Tibial artery (tissue), 4 donors: ENCODE results near the gene CASP8AP2.

ENCODE experiments used
- DNase-seq, 2 donors: peaks; one replicate each; pipeline ENCODE4 v3.0.0-alpha.2; 2019
- H3K27ac ChIP-seq, 2 donors: fragments of 200-600 bp; sonication (generic) in 1 of 2; 1 replicate in 1 of 2; 2 replicates in 1 of 2; pipeline ENCODE4 v1.5.1; 2018 to 2019; ENCODE audit warnings: mild to moderate bottlenecking in 1 of 2
- H3K27me3 ChIP-seq, 2 donors: fragments of 200-600 bp; sonication (generic) in 1 of 2; one replicate each; pipeline versions ENCODE4 v1.5.1 to v1.6.0; 2016 to 2019
- H3K36me3 ChIP-seq, 3 donors: fragments of 200-600 bp; sonication (generic) in 2 of 3; one replicate each; pipeline ENCODE4 v1.5.1; 2016 to 2019; ENCODE audit warnings: mild to moderate bottlenecking in 2 of 3
- H3K4me1 ChIP-seq, 4 donors: fragments of 200-600 bp; sonication (generic) in 2 of 4; 1 replicate in 3 of 4; 2 replicates in 1 of 4; pipeline ENCODE4 v1.5.1; 2016 to 2019
- H3K4me3 ChIP-seq, 2 donors: fragments of 200-600 bp; sonication (generic) in 1 of 2; 1 replicate in 1 of 2; 2 replicates in 1 of 2; pipeline ENCODE4 v1.5.1; 2018 to 2019; ENCODE audit warnings: mild to moderate bottlenecking in 2 of 2
- H3K9me3 ChIP-seq, 3 donors: fragments of 200-600 bp; sonication (generic) in 1 of 3; one replicate each; pipeline ENCODE4 v1.5.1; 2016 to 2019
- intact Hi-C: fragments of 100-400 bp; cut with DNase I; formaldehyde crosslinking; loops from one replicate; pipeline ENCODE4 v1.15.0; 2023; ENCODE audit warnings: low total_unique reads
- TF ChIP-seq, protein P1 (sequence below), 2 experiments: fragments of 200-600 bp in 1 of 2; fragments of 450-650 bp in 1 of 2; IDR thresholded peaks; one replicate each; pipeline ENCODE4 v1.5.1; 2017 to 2019; ENCODE audit warnings: antibody characterized with exemption in 2 of 2, mild to moderate bottlenecking in 1 of 2, moderate library complexity in 1 of 2

Gene CASP8AP2

GRCh38 chr6:89862273-89862672 lies 32.6 kb downstream of the CASP8AP2 start:
- peaks cover 91 to 93% (median 93%) of the 10 kb centered on the region in 3 donors for H3K36me3 ChIP-seq
- TF ChIP-seq, protein P1, sequence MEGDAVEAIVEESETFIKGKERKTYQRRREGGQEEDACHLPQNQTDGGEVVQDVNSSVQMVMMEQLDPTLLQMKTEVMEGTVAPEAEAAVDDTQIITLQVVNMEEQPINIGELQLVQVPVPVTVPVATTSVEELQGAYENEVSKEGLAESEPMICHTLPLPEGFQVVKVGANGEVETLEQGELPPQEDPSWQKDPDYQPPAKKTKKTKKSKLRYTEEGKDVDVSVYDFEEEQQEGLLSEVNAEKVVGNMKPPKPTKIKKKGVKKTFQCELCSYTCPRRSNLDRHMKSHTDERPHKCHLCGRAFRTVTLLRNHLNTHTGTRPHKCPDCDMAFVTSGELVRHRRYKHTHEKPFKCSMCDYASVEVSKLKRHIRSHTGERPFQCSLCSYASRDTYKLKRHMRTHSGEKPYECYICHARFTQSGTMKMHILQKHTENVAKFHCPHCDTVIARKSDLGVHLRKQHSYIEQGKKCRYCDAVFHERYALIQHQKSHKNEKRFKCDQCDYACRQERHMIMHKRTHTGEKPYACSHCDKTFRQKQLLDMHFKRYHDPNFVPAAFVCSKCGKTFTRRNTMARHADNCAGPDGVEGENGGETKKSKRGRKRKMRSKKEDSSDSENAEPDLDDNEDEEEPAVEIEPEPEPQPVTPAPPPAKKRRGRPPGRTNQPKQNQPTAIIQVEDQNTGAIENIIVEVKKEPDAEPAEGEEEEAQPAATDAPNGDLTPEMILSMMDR (IDR thresholded peaks at IDR 0.05), result no peak

DNA sequence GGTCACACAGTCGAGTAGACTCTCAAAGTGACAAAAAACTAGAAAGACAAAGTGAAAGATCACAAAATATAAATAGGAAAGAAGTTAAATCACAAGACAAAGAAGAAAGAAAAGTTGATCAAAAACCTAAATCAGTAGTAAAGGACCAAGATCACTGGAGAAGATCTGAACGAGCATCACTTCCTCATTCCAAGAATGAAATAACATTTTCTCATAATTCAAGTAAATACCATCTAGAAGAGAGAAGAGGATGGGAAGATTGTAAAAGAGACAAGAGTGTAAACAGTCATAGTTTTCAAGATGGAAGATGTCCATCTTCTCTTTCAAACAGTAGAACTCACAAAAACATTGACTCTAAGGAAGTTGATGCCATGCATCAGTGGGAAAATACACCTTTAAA lies 33.0 kb downstream of the CASP8AP2 start:
- intact Hi-C loops, result no loop called here
- no peak overlapping the region for H3K27ac ChIP-seq
- no peak overlapping the region for H3K4me3 ChIP-seq
- TF ChIP-seq, protein P1 (IDR thresholded peaks at IDR 0.05), result no peak
- no peak for DNase-seq
- no peaks in the 10 kb centered on the region for H3K27me3 ChIP-seq
- peaks cover 91 to 93% (median 93%) of the 10 kb centered on the region in 3 donors for H3K36me3 ChIP-seq
- H3K9me3 ChIP-seq, result no peaks in the 10 kb centered on the region
- no peaks in the 10 kb centered on the region for H3K4me1 ChIP-seq

More at GRCh38 chr6:89862273-89862672, 32.6 kb downstream of the CASP8AP2 start:
- Histone ChIP-seq H3K4me1 (no peaks in the 10 kb centered on the region), H3K27me3 (no peaks in the 10 kb centered on the region), H3K9me3 (no peaks in the 10 kb centered on the region), H3K4me3 (no peak overlapping the region), H3K27ac (no peak overlapping the region)
- DNase-seq, result no peak
- intact Hi-C loops, result no loop called here

DNA sequence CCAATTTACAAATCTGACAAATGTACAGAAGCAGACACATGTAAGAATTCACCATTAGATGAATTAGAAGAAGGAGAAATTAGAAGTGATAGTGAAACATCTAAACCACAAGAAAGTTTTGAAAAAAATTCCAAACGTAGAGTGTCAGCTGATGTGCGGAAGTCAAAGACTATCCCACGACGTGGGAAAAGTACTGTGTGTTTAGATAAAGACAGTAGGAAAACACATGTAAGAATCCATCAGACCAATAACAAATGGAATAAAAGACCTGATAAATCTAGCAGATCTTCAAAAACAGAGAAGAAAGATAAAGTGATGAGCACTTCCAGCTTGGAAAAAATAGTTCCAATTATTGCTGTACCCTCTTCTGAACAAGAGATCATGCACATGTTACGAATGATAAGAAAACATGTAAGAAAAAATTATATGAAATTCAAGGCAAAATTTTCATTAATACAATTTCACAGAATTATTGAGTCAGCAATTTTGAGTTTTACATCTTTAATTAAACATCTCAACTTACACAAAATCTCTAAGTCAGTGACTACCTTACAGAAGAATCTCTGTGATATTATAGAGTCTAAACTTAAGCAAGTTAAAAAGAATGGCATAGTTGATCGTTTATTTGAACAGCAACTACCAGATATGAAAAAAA lies 36.5 kb downstream of the CASP8AP2 start:
- DNase-seq, result no peak
- no peak overlapping the region for H3K27ac ChIP-seq
- intact Hi-C loops, result no loop called here
- no peaks in the 10 kb centered on the region for H3K9me3 ChIP-seq
- no peaks in the 10 kb centered on the region for H3K4me1 ChIP-seq
- TF ChIP-seq, protein P1 (IDR thresholded peaks at IDR 0.05), result no peak
- no peak overlapping the region for H3K4me3 ChIP-seq
- no peaks in the 10 kb centered on the region for H3K27me3 ChIP-seq
- peaks cover 69 to 75% (median 71%) of the 10 kb centered on the region in 3 donors for H3K36me3 ChIP-seq

GRCh38 chr6:89873721-89874120 lies 44.0 kb downstream of the CASP8AP2 start:
- no peaks in the 10 kb centered on the region for H3K9me3 ChIP-seq
- no peak overlapping the region for H3K4me3 ChIP-seq
- no peaks in the 10 kb centered on the region for H3K4me1 ChIP-seq
- H3K27ac ChIP-seq, result no peak overlapping the region
- H3K27me3 ChIP-seq, result no peaks in the 10 kb centered on the region
- DNase-seq, result no peak
- H3K36me3 ChIP-seq, result peaks cover 29 to 35% (median 30%) of the 10 kb centered on the region in 3 donors
- intact Hi-C loops, result no loop called here
- TF ChIP-seq, protein P1 (IDR thresholded peaks at IDR 0.05), result no peak

DNA sequence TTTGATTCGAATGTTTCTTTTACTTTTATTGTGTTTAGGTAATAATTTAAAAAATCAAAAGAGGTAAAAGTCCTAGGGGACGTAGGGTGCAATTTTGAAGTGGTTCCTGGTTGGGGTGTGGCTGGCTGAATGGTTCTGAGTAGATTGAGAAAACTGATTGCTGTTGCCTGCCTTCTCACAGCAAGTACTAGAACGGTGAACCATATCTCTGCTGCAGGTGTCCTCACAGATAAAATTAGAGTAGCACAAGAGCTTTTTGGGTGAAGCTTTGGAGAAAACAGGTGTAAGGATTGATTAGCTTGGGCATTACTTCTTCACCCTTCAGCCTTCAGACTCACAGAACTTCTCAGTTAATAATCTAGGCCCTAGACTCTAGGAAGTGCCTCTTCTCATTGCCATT lies 44.8 kb downstream of the CASP8AP2 start:
- Histone ChIP-seq H3K4me3 (no peak overlapping the region), H3K27me3 (no peaks in the 10 kb centered on the region), H3K9me3 (no peaks in the 10 kb centered on the region), H3K4me1 (no peaks in the 10 kb centered on the region), H3K36me3 (peaks cover 29 to 35% (median 30%) of the 10 kb centered on the region in 3 donors), H3K27ac (no peak overlapping the region)
- TF ChIP-seq, protein P1 (IDR thresholded peaks at IDR 0.05), result no peak
- intact Hi-C loops, result no loop called here
- DNase-seq, result no peak
